Neuron (in vitro differentiated cells): ENCODE results near the gene MT1H.
"Not testable (repeated sequence)": the region's sequence is repeated elsewhere in the genome, so short reads cannot be mapped to it uniquely, and the experiment has no call there.

ENCODE experiments used
- H2AFZ ChIP-seq: one replicate; pipeline ENCODE4 v1.6.1; 2013; ENCODE audit warnings: low read depth, mild to moderate bottlenecking, inconsistent platforms, low read length, moderate library complexity
- H3K27me3 ChIP-seq: one replicate; pipeline ENCODE4 v1.6.1; 2013; ENCODE audit warnings: low read length; ENCODE audit not compliant: insufficient read depth
- H3K36me3 ChIP-seq: one replicate; pipeline ENCODE4 v1.6.1; 2013; ENCODE audit warnings: low read length; ENCODE audit not compliant: insufficient read depth
- H3K4me1 ChIP-seq: one replicate; pipeline ENCODE4 v1.6.1; 2013; ENCODE audit warnings: low read length; ENCODE audit not compliant: insufficient read depth
- H3K4me3 ChIP-seq: 2 replicates; pipeline ENCODE4 v1.5.1; 2013; ENCODE audit warnings: mild to moderate bottlenecking, low read length, moderate library complexity
- H3K9me3 ChIP-seq: one replicate; pipeline ENCODE4 v1.6.1; 2013; ENCODE audit warnings: low read length

MT1H gene

GRCh38 chr16:56662357-56663354 lies 7.0 kb upstream of the MT1H start:
- no peaks in the 10 kb centered on the region for H3K36me3 ChIP-seq
- H3K4me1 ChIP-seq = no peaks in the 10 kb centered on the region
- H3K4me3 ChIP-seq = no peak overlapping the region
- no peak overlapping the region for H2AFZ ChIP-seq
- H3K9me3 ChIP-seq = peaks cover 6% of the 10 kb centered on the region
- peaks cover 97% of the 10 kb centered on the region for H3K27me3 ChIP-seq

- Histone ChIP-seq H3K9me3 (peaks cover 6% of the 10 kb centered on the region), H3K36me3 (no peaks in the 10 kb centered on the region), H3K4me3 (no peak overlapping the region), H3K27me3 (peaks cover 98% of the 10 kb centered on the region), H3K4me1 (no peaks in the 10 kb centered on the region), H2AFZ (no peak overlapping the region)
Observed at GRCh38 chr16:56664506-56664905, 5.1 kb upstream of the MT1H start.

- H3K36me3 ChIP-seq, H2AFZ ChIP-seq, H3K9me3 ChIP-seq, H3K4me1 ChIP-seq, H3K4me3 ChIP-seq: not testable (repeated sequence)
- H3K27me3 ChIP-seq = peaks cover 98% of the 10 kb centered on the region
Observed at GRCh38 chr16:56665286-56666261, 4.0 kb upstream of the MT1H start.

DNA sequence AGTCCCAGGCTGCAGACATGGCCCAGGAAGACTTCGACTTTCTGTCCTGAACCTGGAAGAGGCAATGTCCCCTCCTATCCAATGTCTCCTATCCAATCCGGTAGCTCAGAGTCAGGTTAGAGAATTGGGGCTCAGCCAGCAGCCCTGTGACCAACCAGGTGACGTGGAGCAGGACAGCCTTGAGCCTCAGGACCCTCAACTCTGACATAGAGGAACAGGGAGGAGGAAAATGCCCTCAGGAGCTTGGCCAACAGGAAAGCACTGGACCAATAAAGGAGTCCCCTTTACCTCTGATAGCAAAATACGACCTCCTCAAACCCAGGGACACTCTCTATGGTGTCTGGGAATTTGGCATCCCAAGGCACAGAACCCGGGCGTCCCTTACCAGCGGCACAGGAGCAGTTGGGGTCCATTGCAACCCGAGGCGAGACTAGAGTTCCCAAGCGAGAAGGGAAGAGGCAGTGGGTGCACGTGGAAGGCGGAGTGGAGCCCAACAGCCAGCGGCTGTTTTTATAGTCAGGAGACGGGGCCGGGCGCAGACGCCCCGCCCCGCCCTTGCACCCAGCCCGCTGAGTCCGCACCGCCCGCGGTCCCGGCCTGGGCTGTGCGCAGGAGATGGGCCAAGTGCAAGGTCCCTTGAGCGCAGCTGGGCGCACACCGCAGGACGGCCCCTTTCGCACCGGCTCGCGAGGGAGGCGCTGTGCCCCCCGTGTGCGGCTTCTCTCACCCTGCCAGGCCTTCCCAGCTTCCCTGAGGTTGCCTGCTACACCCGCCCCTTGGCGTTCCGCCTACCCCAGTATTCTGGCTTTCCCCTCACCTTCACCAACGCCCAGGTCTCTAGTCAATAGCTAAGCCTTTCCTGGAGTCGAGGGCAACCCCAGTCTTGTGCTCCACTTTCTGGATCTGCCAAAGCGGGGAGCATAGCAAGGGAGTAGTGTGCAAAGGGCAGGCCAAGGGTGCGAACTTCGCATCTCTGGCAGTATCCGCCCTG lies 1.7 kb upstream of the MT1H start, which contains the start of gene MT1G:
MT1G (minus strand) TSS at position 485 of the 991 bp plus-strand sequence; CDS start at position 413, 72 bp downstream.
- no peaks in the 10 kb centered on the region for H3K4me1 ChIP-seq
- no peak within 1 kb of the TSS for H3K4me3 ChIP-seq
- H3K9me3 ChIP-seq = peaks cover 3% of the 10 kb centered on the region
- no peaks in the 10 kb centered on the region for H3K36me3 ChIP-seq
- peaks cover 96% of the 10 kb centered on the region for H3K27me3 ChIP-seq
- H2AFZ ChIP-seq = no peak within 1 kb of the TSS

- Histone ChIP-seq H3K4me1 (no peaks in the 10 kb centered on the region), H3K36me3 (no peaks in the 10 kb centered on the region), H3K4me3 (no peak overlapping the region), H3K9me3 (peaks cover 3% of the 10 kb centered on the region), H2AFZ (no peak overlapping the region), H3K27me3 (peaks cover 91% of the 10 kb centered on the region)
Observed at GRCh38 chr16:56669840-56670619, 416 bp downstream of the MT1H start.

- peaks cover 92% of the 10 kb centered on the region for H3K27me3 ChIP-seq
- no peaks in the 10 kb centered on the region for H3K36me3 ChIP-seq
- peaks cover 3% of the 10 kb centered on the region for H3K9me3 ChIP-seq
- H3K4me3 ChIP-seq = no peak overlapping the region
- no peaks in the 10 kb centered on the region for H3K4me1 ChIP-seq
- H2AFZ ChIP-seq = no peak overlapping the region
Observed at GRCh38 chr16:56670620-56670934, 963 bp downstream of the MT1H start.

DNA sequence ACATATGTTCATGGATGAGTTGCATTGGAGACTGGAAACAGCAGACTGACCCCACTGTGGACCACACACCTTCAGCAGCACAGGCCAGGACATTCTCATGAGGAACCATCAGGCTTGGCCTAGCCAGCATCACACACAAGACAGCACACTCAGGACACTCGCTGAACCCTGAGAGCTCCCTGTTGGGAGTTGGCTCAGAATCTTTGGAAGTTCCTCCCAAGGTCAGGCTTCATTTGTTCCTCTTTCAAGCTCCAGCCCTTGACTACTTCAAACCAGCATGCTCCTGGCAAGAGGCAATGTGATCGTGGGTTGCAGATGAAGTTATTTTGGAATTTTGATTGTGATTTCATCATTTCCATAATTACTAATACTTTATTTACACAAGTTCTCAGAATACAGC lies 2.1 kb downstream of the MT1H start:
- not testable (repeated sequence) for H3K9me3 ChIP-seq, H3K4me1 ChIP-seq, H2AFZ ChIP-seq, H3K4me3 ChIP-seq, H3K36me3 ChIP-seq
- peaks cover 91% of the 10 kb centered on the region for H3K27me3 ChIP-seq

- H3K27me3 ChIP-seq = peaks cover 91% of the 10 kb centered on the region
Observed at GRCh38 chr16:56672171-56672570, 2.6 kb downstream of the MT1H start.

GRCh38 chr16:56672761-56673536 lies 3.3 kb downstream of the MT1H start:
- Histone ChIP-seq H3K4me3 (no peak overlapping the region), H3K27me3 (peaks cover 91% of the 10 kb centered on the region), H3K9me3 (no peaks in the 10 kb centered on the region), H2AFZ (no peak overlapping the region), H3K36me3 (no peaks in the 10 kb centered on the region), H3K4me1 (no peaks in the 10 kb centered on the region)

More at GRCh38 chr16:56672171-56672570, 2.6 kb downstream of the MT1H start:
- not testable (repeated sequence) for H3K4me3 ChIP-seq, H2AFZ ChIP-seq, H3K9me3 ChIP-seq, H3K36me3 ChIP-seq, H3K4me1 ChIP-seq

DNA sequence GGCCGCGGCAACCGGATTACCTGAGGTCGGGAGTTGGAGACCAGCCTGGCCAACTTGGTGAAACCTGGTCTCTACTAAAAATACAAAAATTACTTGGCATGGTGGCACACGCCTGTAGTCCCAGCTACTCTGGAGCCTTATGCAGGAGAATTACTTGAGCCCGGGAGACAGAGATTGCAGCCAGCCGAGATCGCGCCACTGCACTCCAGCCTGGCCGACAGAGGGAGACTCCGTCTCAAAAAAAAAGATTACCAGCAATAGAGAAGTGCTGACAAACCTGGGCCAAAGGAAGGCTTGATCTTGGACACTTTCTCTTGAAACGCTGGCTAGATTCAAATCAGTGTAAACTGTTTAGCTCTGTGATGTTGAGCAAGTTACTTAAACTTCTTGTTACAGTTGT lies 4.3 kb downstream of the MT1H start:
- Histone ChIP-seq H2AFZ (no peak overlapping the region), H3K4me3 (no peak overlapping the region), H3K36me3 (no peaks in the 10 kb centered on the region), H3K4me1 (no peaks in the 10 kb centered on the region), H3K27me3 (peaks cover 87% of the 10 kb centered on the region), H3K9me3 (no peaks in the 10 kb centered on the region)

- H3K27me3 ChIP-seq = peaks cover 83% of the 10 kb centered on the region
- not testable (repeated sequence) for H3K4me3 ChIP-seq, H2AFZ ChIP-seq, H3K4me1 ChIP-seq, H3K36me3 ChIP-seq, H3K9me3 ChIP-seq
Observed at GRCh38 chr16:56674570-56674969, 5.0 kb downstream of the MT1H start.
